PC-3 (cell line): ENCODE data around the gene CUL4A. TPM values are rescaled to one million over a fixed set of nuclear protein-coding genes. Genes with fewer than 3 reads are reported as not detected.

ENCODE experiments used
- ATAC-seq: fragments of 200-7000 bp; cut with Tn5 transposase; 2 replicates; pipeline ENCODE4 v1.9.1; 2020; ENCODE audit warnings: mild to moderate bottlenecking, moderate library complexity
- BruUV-seq: library from RNA; stranded (reverse); fragments of 400-500 nt; replicated peaks from 2 replicates; lab custom pipeline; 2021; lab: Mats Ljungman, UMichigan
- CTCF ChIA-PET: fragments of 300-600 bp; sonication (Branson Sonifier 250); formaldehyde crosslinking; loops from one replicate; lab custom pipeline; 2022; ENCODE audit warnings: antibody characterized with exemption; lab: Charles Lee
- POLR2A ChIA-PET: fragments of 300-600 bp; sonication (Branson Sonifier 250); formaldehyde crosslinking; loops from one replicate; lab custom pipeline; 2022; ENCODE audit warnings: antibody characterized with exemption; ENCODE audit not compliant: unreplicated experiment; lab: Charles Lee
- DNase-seq: peaks from one replicate; pipeline ENCODE4 v3.0.0-alpha.2; 2015
- H2AFZ ChIP-seq: fragments of 300-600 bp; sonication (generic); 2 replicates; pipeline ENCODE4 v1.6.0; 2016; ENCODE audit warnings: antibody characterized with exemption, low read length
- H3F3A ChIP-seq: fragments of 300-600 bp; sonication (generic); one replicate; pipeline ENCODE4 v1.6.0; 2017; ENCODE audit warnings: antibody characterized with exemption, low read length, control low read depth, mild to moderate bottlenecking; ENCODE audit not compliant: unreplicated experiment
- H3K27ac ChIP-seq: fragments of 300-600 bp; sonication (generic); 2 replicates; pipeline ENCODE4 v1.5.1; 2016; ENCODE audit warnings: mild to moderate bottlenecking, low read length
- H3K27me3 ChIP-seq: fragments of 300-600 bp; sonication (generic); 2 replicates; pipeline ENCODE4 v1.6.1; 2016; ENCODE audit warnings: low read length, mixed read lengths
- H3K36me3 ChIP-seq: fragments of 300-600 bp; sonication (generic); 2 replicates; pipeline ENCODE4 v1.6.1; 2016; ENCODE audit warnings: low read depth, mixed run types, low read length, mixed read lengths
- H3K4me1 ChIP-seq: fragments of 300-600 bp; sonication (generic); 2 replicates; pipeline ENCODE4 v1.5.1; 2016; ENCODE audit warnings: low read length; ENCODE audit not compliant: insufficient read depth
- H3K4me2 ChIP-seq: fragments of 300-600 bp; sonication (generic); 2 replicates; pipeline ENCODE4 v1.6.0; 2016; ENCODE audit warnings: low read length
- H3K4me3 ChIP-seq: fragments of 300-600 bp; sonication (generic); 2 replicates; pipeline ENCODE4 v1.5.1; 2016; ENCODE audit warnings: mild to moderate bottlenecking, low read length, mixed read lengths
- H3K79me2 ChIP-seq: fragments of 300-600 bp; sonication (generic); 2 replicates; pipeline ENCODE4 v1.6.1; 2017; ENCODE audit warnings: low read length, mixed read lengths
- H3K9ac ChIP-seq: fragments of 300-600 bp; sonication (generic); 2 replicates; pipeline ENCODE4 v1.6.0; 2016; ENCODE audit warnings: mild to moderate bottlenecking, low read length
- H3K9me2 ChIP-seq: fragments of 300-600 bp; sonication (generic); replicated peaks from 2 replicates; pipeline ENCODE4 v1.6.1; 2016; ENCODE audit warnings: mixed run types, low read length, mixed read lengths
- H3K9me3 ChIP-seq: fragments of 300-600 bp; sonication (generic); 2 replicates; pipeline ENCODE4 v1.6.1; 2016; ENCODE audit warnings: low read length, mixed read lengths
- H4K20me1 ChIP-seq: fragments of 300-600 bp; sonication (generic); 2 replicates; pipeline ENCODE4 v1.6.1; 2016; ENCODE audit warnings: low read length, mixed read lengths
- EZH2 ChIP-seq: fragments of 300-600 bp; sonication (generic); IDR thresholded peaks from one replicate; pipeline ENCODE4 v1.6.1; 2017; ENCODE audit warnings: antibody characterized with exemption, mild to moderate bottlenecking, low read length; ENCODE audit not compliant: unreplicated experiment
- EZH2phosphoT487 ChIP-seq: fragments of 300-600 bp; sonication (generic); IDR thresholded peaks from 2 replicates; pipeline ENCODE4 v1.6.1; 2018; ENCODE audit warnings: mild to moderate bottlenecking, antibody characterized with exemption, low read length, borderline replicate concordance
- intact Hi-C: fragments of 100-400 bp; cut with micrococcal nuclease; formaldehyde crosslinking; loops from 2 replicates; pipeline ENCODE4 v1.9.0; 2023
- total RNA-seq: library from RNA; depleted of rRNA; stranded (reverse); fragments of >200 nt; gene quantifications from 2 replicates; pipeline ENCODE4 v1.2.3, GENCODE V29; 2014
- TF ChIP-seq, protein P1 (sequence below): fragments of 300-600 bp; sonication (generic); conservative IDR thresholded peaks from 2 replicates; pipeline ENCODE4 v1.5.1; 2017; ENCODE audit warnings: antibody characterized with exemption, low read depth, mild to moderate bottlenecking, low read length

Gene CUL4A
- total RNA-seq, 1 experiment from 2014 or later, result 82.4 TPM

DNA sequence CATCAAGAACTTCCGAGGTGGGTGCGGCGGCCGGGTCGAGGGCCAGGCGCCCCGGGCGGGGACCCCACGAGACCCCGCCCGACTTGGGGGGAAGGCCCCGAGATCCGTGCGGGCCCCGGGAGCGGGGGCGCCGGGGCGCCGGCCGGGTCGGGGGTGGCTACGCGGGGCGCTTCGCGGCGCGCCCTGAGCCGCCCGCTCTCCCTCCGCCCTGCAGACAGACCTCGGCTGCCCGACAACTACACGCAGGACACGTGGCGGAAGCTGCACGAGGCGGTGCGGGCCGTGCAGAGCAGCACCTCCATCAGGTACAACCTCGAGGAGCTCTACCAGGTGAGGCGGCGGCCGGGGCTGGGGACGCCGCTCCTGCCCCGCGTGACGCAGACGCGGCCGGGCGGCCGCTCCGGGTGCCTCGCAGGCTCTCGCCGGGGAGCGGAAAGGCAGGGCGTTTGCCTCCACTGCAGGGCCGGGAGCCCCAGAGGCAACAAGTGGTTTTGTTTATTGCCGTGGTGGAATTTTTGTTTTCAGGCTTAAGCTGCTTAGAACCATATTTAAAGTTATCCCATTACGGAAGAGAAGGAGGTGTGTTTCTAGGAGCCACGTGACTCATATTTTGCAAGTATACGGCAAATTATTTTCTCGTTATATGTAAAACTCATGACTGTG is 477 bp downstream of the CUL4A start:
- H3K4me3 ChIP-seq, result peak overlapping the region; percentile 90
- ATAC-seq (peak; percentile 44), DNase-seq (peak; percentile 49)
- no peaks in the 10 kb centered on the region for H3K27me3 ChIP-seq
- H3K4me1 ChIP-seq, result peaks cover 36% of the 10 kb centered on the region
- H3K9me3 ChIP-seq, result no peaks in the 10 kb centered on the region
- H3K9me2 ChIP-seq, result no peaks in the 10 kb centered on the region
- H2AFZ ChIP-seq, result peak overlapping the region; percentile 56
- CTCF ChIA-PET, result interaction anchor here (0.8 kb wide), 1 partner anchor 149 kb away, joined by 4 read pairs; no protein-coding TSS in a partner anchor
- peaks cover 27% of the 10 kb centered on the region for H4K20me1 ChIP-seq
- H3K79me2 ChIP-seq, result peaks cover 87% of the 10 kb centered on the region
- peak overlapping the region; percentile 97 for H3K4me2 ChIP-seq
- POLR2A ChIA-PET, result interaction anchor here (0.6 kb wide), 1 partner anchor 23 kb away, joined by 3 read pairs; no protein-coding TSS in a partner anchor
- intact Hi-C loops, result loop anchor here (10.0 kb wide), 1 partner anchor 175 kb away; no protein-coding TSS in a partner anchor
- H3F3A ChIP-seq, result no peaks in the 10 kb centered on the region
- peak overlapping the region; percentile 99 for H3K9ac ChIP-seq
- H3K27ac ChIP-seq, result peak overlapping the region; percentile 49
- TF ChIP-seq, protein P1, sequence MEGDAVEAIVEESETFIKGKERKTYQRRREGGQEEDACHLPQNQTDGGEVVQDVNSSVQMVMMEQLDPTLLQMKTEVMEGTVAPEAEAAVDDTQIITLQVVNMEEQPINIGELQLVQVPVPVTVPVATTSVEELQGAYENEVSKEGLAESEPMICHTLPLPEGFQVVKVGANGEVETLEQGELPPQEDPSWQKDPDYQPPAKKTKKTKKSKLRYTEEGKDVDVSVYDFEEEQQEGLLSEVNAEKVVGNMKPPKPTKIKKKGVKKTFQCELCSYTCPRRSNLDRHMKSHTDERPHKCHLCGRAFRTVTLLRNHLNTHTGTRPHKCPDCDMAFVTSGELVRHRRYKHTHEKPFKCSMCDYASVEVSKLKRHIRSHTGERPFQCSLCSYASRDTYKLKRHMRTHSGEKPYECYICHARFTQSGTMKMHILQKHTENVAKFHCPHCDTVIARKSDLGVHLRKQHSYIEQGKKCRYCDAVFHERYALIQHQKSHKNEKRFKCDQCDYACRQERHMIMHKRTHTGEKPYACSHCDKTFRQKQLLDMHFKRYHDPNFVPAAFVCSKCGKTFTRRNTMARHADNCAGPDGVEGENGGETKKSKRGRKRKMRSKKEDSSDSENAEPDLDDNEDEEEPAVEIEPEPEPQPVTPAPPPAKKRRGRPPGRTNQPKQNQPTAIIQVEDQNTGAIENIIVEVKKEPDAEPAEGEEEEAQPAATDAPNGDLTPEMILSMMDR, result no peak
- TF ChIP-seq EZH2phosphoT487 (no peak), EZH2 (no peak)
- BruUV-seq, result no TSS peak
- peaks cover 13% of the 10 kb centered on the region for H3K36me3 ChIP-seq

DNA sequence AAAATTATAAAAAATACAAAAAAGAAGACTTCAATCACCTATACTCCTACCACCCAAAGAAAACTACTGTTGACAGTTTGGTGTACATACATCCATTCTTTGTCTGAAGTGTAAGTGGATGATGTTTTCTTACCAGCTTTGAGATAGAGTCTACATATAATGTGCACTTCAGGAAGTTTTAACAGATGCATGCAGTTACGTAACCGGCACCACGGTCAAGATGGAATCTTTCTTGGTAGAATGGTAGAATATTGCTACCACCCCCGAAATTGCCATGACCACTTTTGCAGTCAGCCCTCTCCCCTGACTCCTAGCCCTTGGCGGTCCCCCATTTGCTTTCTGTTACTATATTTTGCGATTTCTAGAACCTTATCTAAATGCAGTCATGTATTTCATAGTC is 1.4 kb downstream of the CUL4A start:
- H3K9me3 ChIP-seq, result no peaks in the 10 kb centered on the region
- H3K27ac ChIP-seq, result no peak overlapping the region
- no peak for TF ChIP-seq EZH2
- no peak for TF ChIP-seq EZH2phosphoT487
- TF ChIP-seq, protein P1, result no peak
- BruUV-seq, result TSS peak; percentile 49
- no peak for DNase-seq
- no peak for ATAC-seq
- peaks cover 87% of the 10 kb centered on the region for H3K79me2 ChIP-seq
- POLR2A ChIA-PET, result no interaction called here
- H3K27me3 ChIP-seq, result no peaks in the 10 kb centered on the region
- peaks cover 13% of the 10 kb centered on the region for H3K36me3 ChIP-seq
- H3K9ac ChIP-seq, result peak overlapping the region; percentile 99
- peaks cover 33% of the 10 kb centered on the region for H3K4me1 ChIP-seq
- intact Hi-C loops, result loop anchor here (10.0 kb wide), 1 partner anchor 176 kb away; no protein-coding TSS in a partner anchor
- H4K20me1 ChIP-seq, result peaks cover 33% of the 10 kb centered on the region
- CTCF ChIA-PET, result no interaction called here
- no peak overlapping the region for H2AFZ ChIP-seq
- H3F3A ChIP-seq, result no peaks in the 10 kb centered on the region
- H3K9me2 ChIP-seq, result no peaks in the 10 kb centered on the region
- peak overlapping the region; percentile 97 for H3K4me2 ChIP-seq
- peak overlapping the region; percentile 90 for H3K4me3 ChIP-seq

DNA sequence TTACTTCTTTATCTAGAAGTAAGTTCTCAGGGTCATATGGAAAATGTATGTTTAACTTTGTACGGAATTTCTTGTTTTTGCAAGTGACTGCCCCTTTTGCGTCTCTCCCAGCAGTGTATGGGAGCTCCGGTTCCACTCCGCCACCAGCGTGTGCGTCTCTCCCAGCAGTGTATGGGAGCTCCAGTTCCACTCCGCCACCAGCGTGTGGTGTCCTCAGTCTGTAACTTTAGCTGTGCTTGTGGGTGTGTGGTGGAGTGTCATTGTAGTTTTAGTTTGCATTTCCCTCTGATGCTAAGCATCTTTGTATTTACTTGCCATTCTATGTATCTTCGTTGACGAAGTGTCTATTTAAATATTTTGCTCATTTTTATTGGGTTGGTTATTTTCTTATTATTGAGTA is 2.4 kb downstream of the CUL4A start:
- TF ChIP-seq, protein P1, result peak; percentile 38; the same call in 1 of the 2 replicates
- TF ChIP-seq EZH2phosphoT487 (no peak), EZH2 (no peak)
- peaks cover 13% of the 10 kb centered on the region for H3K36me3 ChIP-seq
- H3K9me3 ChIP-seq, result no peaks in the 10 kb centered on the region
- no TSS peak for BruUV-seq
- H3F3A ChIP-seq, result no peaks in the 10 kb centered on the region
- H3K4me3 ChIP-seq, result no peak overlapping the region
- ChIA-PET POLR2A (no interaction called here), CTCF (no interaction called here)
- H3K27ac ChIP-seq, result no peak overlapping the region
- intact Hi-C loops, result loop anchor here (10.0 kb wide), 1 partner anchor 177 kb away; no protein-coding TSS in a partner anchor
- DNase-seq (peak; percentile 19), ATAC-seq (no peak)
- H3K9me2 ChIP-seq, result no peaks in the 10 kb centered on the region
- peaks cover 36% of the 10 kb centered on the region for H3K4me1 ChIP-seq
- H2AFZ ChIP-seq, result no peak overlapping the region
- peaks cover 36% of the 10 kb centered on the region for H4K20me1 ChIP-seq
- no peak overlapping the region for H3K4me2 ChIP-seq
- no peak overlapping the region for H3K9ac ChIP-seq
- peaks cover 86% of the 10 kb centered on the region for H3K79me2 ChIP-seq
- H3K27me3 ChIP-seq, result no peaks in the 10 kb centered on the region
